ENCODE measurements around the gene PNPLA3. TPM values are rescaled to one million over a fixed set of nuclear protein-coding genes. Genes with fewer than 3 reads are reported as not detected.
A peak's percentile ranks its signal among the peaks of the same experiment; 100 is the strongest.

PNPLA3 gene
- total and polyA plus RNA-seq, 12 donors = 0.08 to 0.95 (median 0.27) TPM; not detected in 5

- TF ChIP-seq CTCF (IDR thresholded peaks at IDR 0.05) = no peak
- no peak overlapping the region for H3K27ac ChIP-seq
- no peaks in the 10 kb centered on the region for H3K27me3 ChIP-seq
- peaks cover 0 to 100% (median 74%) of the 10 kb centered on the region in 9 donors for H3K36me3 ChIP-seq
- no peak for DNase-seq
- no peak overlapping the region for H3K4me3 ChIP-seq
- ATAC-seq = no peak
- intact Hi-C loops (cut with DNase I) = no loop called here
- no peaks in the 10 kb centered on the region for H3K9me3 ChIP-seq
- WGBS, 2 donors = 92 to 95% methylated on average over 10 of the region's 10 CpGs
- peaks cover 0 to 5% (median 0%) of the 10 kb centered on the region in 9 donors for H3K4me1 ChIP-seq
These were observed 49.4 kb downstream of the PNPLA3 start for GRCh38 chr22:43972931-43973462.

GRCh38 chr22:43974028-43974545 lies 50.5 kb downstream of the PNPLA3 start:
- no peak for DNase-seq
- intact Hi-C loops (cut with DNase I) = no loop called here
- Histone ChIP-seq H3K27ac (no peak overlapping the region), H3K4me3 (no peak overlapping the region), H3K36me3 (peaks cover 0 to 100% (median 71%) of the 10 kb centered on the region in 9 donors), H3K27me3 (no peaks in the 10 kb centered on the region), H3K4me1 (peaks cover 0 to 5% (median 0%) of the 10 kb centered on the region in 9 donors), H3K9me3 (no peaks in the 10 kb centered on the region)
- TF ChIP-seq CTCF (IDR thresholded peaks at IDR 0.05) = no peak
- 88 to 94% methylated on average over 19 of the region's 19 CpGs for WGBS, 2 donors
- no peak for ATAC-seq

GRCh38 chr22:43975041-43975440 lies 51.4 kb downstream of the PNPLA3 start:
- 69 to 97% methylated on average over 4 of the region's 4 CpGs for WGBS, 2 donors
- DNase-seq = no peak
- intact Hi-C loops (cut with DNase I) = no loop called here
- H3K27me3 ChIP-seq = no peaks in the 10 kb centered on the region
- no peak for ATAC-seq
- peaks cover 0 to 5% (median 0%) of the 10 kb centered on the region in 9 donors for H3K4me1 ChIP-seq
- H3K4me3 ChIP-seq = no peak overlapping the region
- TF ChIP-seq CTCF (IDR thresholded peaks at IDR 0.05) = no peak
- H3K9me3 ChIP-seq = no peaks in the 10 kb centered on the region
- H3K27ac ChIP-seq = no peak overlapping the region
- peaks cover 0 to 100% (median 67%) of the 10 kb centered on the region in 9 donors for H3K36me3 ChIP-seq

- Histone ChIP-seq H3K4me1 (no peaks in the 10 kb centered on the region), H3K9me3 (no peaks in the 10 kb centered on the region), H3K27me3 (no peaks in the 10 kb centered on the region), H3K36me3 (peaks cover 0 to 100% (median 75%) of the 10 kb centered on the region in 9 donors), H3K4me3 (no peak overlapping the region), H3K27ac (no peak overlapping the region)
- no peak for TF ChIP-seq CTCF (IDR thresholded peaks at IDR 0.05)
- 90 to 91% methylated on average over 19 of the region's 19 CpGs for WGBS, 2 donors
- intact Hi-C loops (cut with DNase I) = no loop called here
- peak in 1 of 8 donors; percentile 21 for ATAC-seq
- no peak for DNase-seq
These were observed 53.5 kb downstream of the PNPLA3 start for GRCh38 chr22:43976861-43977795.

Measured in heart right ventricle (tissue), 16 donors.